ENCODE results near the gene PLEKHG2. TPM values are rescaled to one million over a fixed set of nuclear protein-coding genes. Genes with fewer than 3 reads are reported as not detected.

The PLEKHG2 gene
- total RNA-seq, 4 donors from 2014 or later = 8.2 to 29.1 (median 10.7) TPM

DNA sequence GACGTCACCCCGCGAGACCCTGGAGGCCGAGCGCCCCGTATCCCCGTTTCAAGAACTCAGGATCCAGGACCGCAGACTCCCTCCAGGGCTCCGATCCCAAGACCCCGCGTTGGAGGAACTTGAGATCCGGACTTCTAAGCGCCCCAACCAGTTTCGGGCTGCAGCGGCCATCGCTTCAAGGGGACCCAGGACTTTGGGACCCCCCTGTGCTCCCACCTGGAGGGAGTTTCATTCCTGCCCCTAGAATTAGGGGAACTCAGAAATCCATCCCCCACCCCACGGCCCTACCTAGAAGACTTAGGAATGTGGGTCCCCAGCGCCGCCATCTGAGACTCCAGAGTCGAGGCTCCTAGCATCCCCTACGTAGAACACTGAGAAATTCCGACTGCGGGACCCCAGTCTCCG, 400 bp downstream of the PLEKHG2 start:
- H3K4me1 ChIP-seq = peaks cover 41 to 43% of the 10 kb centered on the region in 2 donors

DNA sequence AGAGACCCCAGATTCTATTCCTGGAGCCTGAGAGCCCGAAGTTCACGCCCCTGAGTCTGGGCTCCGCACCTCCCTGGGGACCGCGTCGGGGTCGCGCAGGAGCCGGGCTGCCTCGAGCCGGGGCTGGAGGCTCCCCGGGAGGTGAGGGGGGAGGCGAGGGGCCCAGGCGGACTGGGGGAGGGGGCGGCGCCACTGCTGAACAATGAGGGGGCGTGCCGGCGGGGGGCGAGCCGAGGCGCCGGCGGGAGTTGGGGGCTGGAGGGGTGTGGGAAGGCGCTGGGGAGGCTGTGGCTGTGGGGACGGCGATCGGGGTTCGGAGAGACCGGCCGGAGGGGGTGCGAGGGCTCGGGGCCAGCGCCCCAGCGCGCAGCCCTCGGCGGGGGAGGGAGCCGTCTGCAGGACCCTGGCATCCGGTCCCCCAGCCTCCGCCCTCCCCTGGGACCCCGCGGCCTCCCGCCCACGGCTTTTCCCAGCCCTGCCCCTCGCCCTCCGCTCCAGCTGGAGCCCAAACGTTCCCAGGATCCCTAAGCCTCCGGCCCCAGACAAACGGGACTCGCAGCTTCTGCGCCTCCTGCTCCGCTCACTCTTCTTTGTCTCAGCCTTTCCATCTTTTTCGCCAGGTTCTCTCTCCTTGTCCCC, 922 bp downstream of the PLEKHG2 start:
- TF ChIP-seq, protein P1, sequence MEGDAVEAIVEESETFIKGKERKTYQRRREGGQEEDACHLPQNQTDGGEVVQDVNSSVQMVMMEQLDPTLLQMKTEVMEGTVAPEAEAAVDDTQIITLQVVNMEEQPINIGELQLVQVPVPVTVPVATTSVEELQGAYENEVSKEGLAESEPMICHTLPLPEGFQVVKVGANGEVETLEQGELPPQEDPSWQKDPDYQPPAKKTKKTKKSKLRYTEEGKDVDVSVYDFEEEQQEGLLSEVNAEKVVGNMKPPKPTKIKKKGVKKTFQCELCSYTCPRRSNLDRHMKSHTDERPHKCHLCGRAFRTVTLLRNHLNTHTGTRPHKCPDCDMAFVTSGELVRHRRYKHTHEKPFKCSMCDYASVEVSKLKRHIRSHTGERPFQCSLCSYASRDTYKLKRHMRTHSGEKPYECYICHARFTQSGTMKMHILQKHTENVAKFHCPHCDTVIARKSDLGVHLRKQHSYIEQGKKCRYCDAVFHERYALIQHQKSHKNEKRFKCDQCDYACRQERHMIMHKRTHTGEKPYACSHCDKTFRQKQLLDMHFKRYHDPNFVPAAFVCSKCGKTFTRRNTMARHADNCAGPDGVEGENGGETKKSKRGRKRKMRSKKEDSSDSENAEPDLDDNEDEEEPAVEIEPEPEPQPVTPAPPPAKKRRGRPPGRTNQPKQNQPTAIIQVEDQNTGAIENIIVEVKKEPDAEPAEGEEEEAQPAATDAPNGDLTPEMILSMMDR (IDR thresholded peaks at IDR 0.05) = no peak
- no peak for TF ChIP-seq POLR2A (IDR thresholded peaks at IDR 0.05)
- Histone ChIP-seq H3K9me3 (no peaks in the 10 kb centered on the region), H3K27ac (peak overlapping the region; percentile 94 to 100 (median 95)), H3K4me1 (peaks cover 36 to 43% of the 10 kb centered on the region in 2 donors), H3K36me3 (peaks cover 5 to 9% of the 10 kb centered on the region in 2 donors), H3K4me3 (replicated peaks in 1 of 3) (peak overlapping the region; percentile 50 to 77 (median 59)), H3K27me3 (no peaks in the 10 kb centered on the region)
- WGBS, 2 donors = 4 to 9% methylated on average over 9 of the region's 54 CpGs
- peak; percentile 40 to 55 for DNase-seq
- intact Hi-C loops (cut with DNase I) = no loop called here

More for the DNA sequence above, 400 bp downstream of the PLEKHG2 start:
- H3K27ac ChIP-seq = peak overlapping the region; percentile 94 to 100 (median 95)
- WGBS, 2 donors = 0 to 5% methylated on average over 9 to 10 of the region's 24 CpGs
- peak; percentile 30 to 47 for DNase-seq
- no peaks in the 10 kb centered on the region for H3K9me3 ChIP-seq
- intact Hi-C loops (cut with DNase I) = no loop called here
- H3K4me3 ChIP-seq (replicated peaks in 1 of 3) = peak overlapping the region; percentile 50 to 77 (median 59)
- H3K27me3 ChIP-seq = no peaks in the 10 kb centered on the region
- peaks cover 10 to 15% of the 10 kb centered on the region in 2 donors for H3K36me3 ChIP-seq
- TF ChIP-seq, protein P1 (IDR thresholded peaks at IDR 0.05) = no peak
- no peak for TF ChIP-seq POLR2A (IDR thresholded peaks at IDR 0.05)

DNA sequence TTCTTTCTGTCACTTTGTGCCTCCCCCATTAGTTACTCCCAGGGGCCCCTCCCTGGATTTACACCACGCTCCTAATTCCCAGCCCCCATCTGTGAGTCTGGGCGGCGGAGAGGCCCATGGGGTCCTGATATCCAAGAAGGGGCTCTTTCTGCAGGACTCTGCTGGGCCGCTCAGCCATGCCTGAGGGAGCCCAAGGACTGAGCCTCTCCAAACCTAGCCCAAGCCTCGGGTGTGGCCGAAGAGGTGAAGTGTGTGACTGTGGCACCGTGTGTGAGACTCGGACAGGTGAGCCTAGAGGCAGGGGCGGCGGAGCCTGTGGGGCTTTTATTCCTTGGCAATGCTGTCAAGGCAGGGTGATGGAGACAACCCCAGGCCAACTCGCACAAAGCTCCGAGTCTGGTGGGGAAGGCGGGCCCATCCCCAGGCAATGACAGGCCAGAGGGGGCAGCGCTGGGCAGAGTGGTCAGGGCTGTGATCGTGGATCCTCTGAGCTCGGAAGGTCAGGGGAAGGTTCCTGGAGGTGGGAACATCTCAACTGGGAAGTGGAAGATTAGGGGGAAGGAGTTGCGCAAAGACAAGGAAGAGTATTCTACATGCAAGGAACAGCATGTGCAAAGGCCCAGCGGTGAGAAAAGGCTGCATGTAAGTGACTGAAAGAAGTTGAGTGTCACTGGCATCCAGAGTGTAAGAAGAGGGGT, 1.6 kb downstream of the PLEKHG2 start:
- 33 to 45% methylated on average over 18 of the region's 18 CpGs for WGBS, 2 donors
- no peaks in the 10 kb centered on the region for H3K27me3 ChIP-seq
- H3K27ac ChIP-seq = peak overlapping the region; percentile 94 to 100 (median 95)
- no peaks in the 10 kb centered on the region for H3K9me3 ChIP-seq
- peak overlapping the region in 2 of 3 donors; percentile 50 to 77 for H3K4me3 ChIP-seq (replicated peaks in 1 of 3)
- peak in 1 of 2 donors; percentile 22 for TF ChIP-seq POLR2A (IDR thresholded peaks at IDR 0.05)
- TF ChIP-seq, protein P1 (IDR thresholded peaks at IDR 0.05) = no peak
- intact Hi-C loops (cut with DNase I) = no loop called here
- peaks cover 5 to 6% of the 10 kb centered on the region in 2 donors for H3K36me3 ChIP-seq
- peak; percentile 63 to 72 for DNase-seq
- peaks cover 29 to 43% of the 10 kb centered on the region in 2 donors for H3K4me1 ChIP-seq

DNA sequence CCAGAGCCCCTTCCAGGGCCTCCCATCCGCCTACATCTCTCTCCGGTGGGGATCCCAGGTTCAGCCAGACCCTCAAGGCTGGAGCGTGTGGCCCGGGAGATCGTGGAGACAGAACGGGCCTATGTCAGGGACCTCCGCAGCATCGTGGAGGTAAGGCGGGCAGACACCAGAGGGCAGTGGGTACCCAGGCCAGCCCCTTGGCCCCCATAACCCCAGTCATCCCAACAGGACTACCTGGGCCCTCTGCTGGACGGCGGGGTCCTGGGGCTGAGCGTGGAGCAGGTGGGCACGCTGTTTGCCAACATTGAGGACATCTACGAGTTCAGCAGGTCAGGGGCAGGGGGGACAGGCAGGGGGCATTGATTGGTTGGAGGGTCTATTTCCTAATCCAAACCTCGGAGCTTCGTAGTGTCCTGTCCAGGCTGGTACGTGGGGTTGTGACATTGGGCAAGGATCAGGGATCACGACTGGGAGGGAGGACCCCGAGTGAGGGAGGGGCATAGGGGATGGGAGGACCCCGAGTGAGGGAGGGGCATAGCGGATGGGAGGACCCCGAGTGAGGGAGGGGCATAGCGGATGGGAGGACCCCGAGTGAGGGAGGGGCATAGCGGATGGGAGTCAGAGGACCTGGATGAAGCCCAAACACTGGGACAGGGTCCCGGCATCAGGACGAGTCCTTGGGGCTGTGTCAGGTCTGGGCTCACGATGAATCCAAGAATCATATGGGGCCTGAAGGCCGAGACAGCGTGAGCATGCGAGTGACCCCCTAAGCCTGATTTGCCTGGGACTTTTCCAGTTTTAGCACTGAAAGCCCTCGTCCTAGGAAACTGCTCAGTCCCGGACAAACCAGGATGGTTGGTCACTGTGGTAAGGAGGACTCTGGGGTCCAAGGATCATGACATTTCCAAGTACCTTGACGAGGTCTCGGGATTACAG, 2.9 kb downstream of the PLEKHG2 start:
- no peaks in the 10 kb centered on the region for H3K9me3 ChIP-seq
- H3K36me3 ChIP-seq = peaks cover 6 to 7% of the 10 kb centered on the region in 2 donors
- H3K27me3 ChIP-seq = no peaks in the 10 kb centered on the region
- intact Hi-C loops (cut with DNase I) = no loop called here
- WGBS, 2 donors = 71 to 75% methylated on average over 32 to 34 of the region's 35 CpGs
- H3K4me1 ChIP-seq = peaks cover 22 to 39% of the 10 kb centered on the region in 2 donors
- TF ChIP-seq POLR2A (IDR thresholded peaks at IDR 0.05) = no peak
- TF ChIP-seq, protein P1 (IDR thresholded peaks at IDR 0.05) = no peak
- H3K27ac ChIP-seq = peak overlapping the region in 2 of 3 donors; percentile 12 to 49
- no peak for DNase-seq
- no peak overlapping the region for H3K4me3 ChIP-seq (replicated peaks in 1 of 3)

Measured in thyroid gland (tissue), 4 donors.